HEK293 (cell line): ENCODE measurements around the gene RBFOX1.

Source experiments
- SP2 ChIP-seq: fragments of 450-650 bp; formaldehyde crosslinking; IDR thresholded peaks from 2 replicates; pipeline ENCODE4 v1.5.1; 2016; ENCODE audit warnings: missing biosample characterization, missing genetic modification characterization
- TCF7L2 ChIP-seq: IDR thresholded peaks from 2 replicates; pipeline ENCODE4 v1.6.1; 2011; ENCODE audit warnings: low read depth, mild to moderate bottlenecking, inconsistent platforms, low read length, moderate library complexity, borderline replicate concordance
- ZBTB1 ChIP-seq: fragments of 450-650 bp; formaldehyde crosslinking; IDR thresholded peaks from 2 replicates; pipeline ENCODE4 v1.5.1; 2016; ENCODE audit warnings: missing biosample characterization, missing genetic modification characterization
- ZNF10 ChIP-seq: fragments of 450-650 bp; formaldehyde crosslinking; IDR thresholded peaks from 2 replicates; pipeline ENCODE4 v1.5.1; 2017; ENCODE audit warnings: missing biosample characterization, missing genetic modification characterization
- ZNF302 ChIP-seq: fragments of 450-650 bp; formaldehyde crosslinking; IDR thresholded peaks from 2 replicates; pipeline ENCODE4 v1.5.1; 2016; ENCODE audit warnings: missing biosample characterization, missing genetic modification characterization, low read depth
- ZNF391 ChIP-seq: fragments of 450-650 bp; formaldehyde crosslinking; IDR thresholded peaks from 2 replicates; pipeline ENCODE4 v1.5.1; 2016; ENCODE audit warnings: low read depth, missing biosample characterization, missing genetic modification characterization, borderline replicate concordance
- ZNF529 ChIP-seq: fragments of 450-650 bp; formaldehyde crosslinking; IDR thresholded peaks from 2 replicates; pipeline ENCODE4 v1.5.1; 2017; ENCODE audit warnings: missing genetic modification characterization, missing biosample characterization; ENCODE audit not compliant: insufficient replicate concordance
- ZNF629 ChIP-seq: fragments of 450-650 bp; formaldehyde crosslinking; IDR thresholded peaks from 2 replicates; pipeline ENCODE4 v1.5.1; 2017; ENCODE audit warnings: missing biosample characterization, missing genetic modification characterization
- ZNF747 ChIP-seq: fragments of 450-650 bp; formaldehyde crosslinking; IDR thresholded peaks from 2 replicates; pipeline ENCODE4 v1.5.1; 2016; ENCODE audit warnings: missing biosample characterization, missing genetic modification characterization
- ZNF776 ChIP-seq: fragments of 450-650 bp; formaldehyde crosslinking; IDR thresholded peaks from 2 replicates; pipeline ENCODE4 v1.5.0; 2017; ENCODE audit warnings: missing biosample characterization, missing genetic modification characterization, borderline replicate concordance
- TF ChIP-seq, protein P1 (sequence below): fragments of 450-650 bp; formaldehyde crosslinking; IDR thresholded peaks from 2 replicates; pipeline ENCODE4 v1.5.1; 2017; ENCODE audit warnings: missing biosample characterization, missing genetic modification characterization
- TF ChIP-seq, protein P2 (sequence below): fragments of 450-650 bp; formaldehyde crosslinking; IDR thresholded peaks from 2 replicates; pipeline ENCODE4 v1.5.1; 2016; ENCODE audit warnings: missing biosample characterization, missing genetic modification characterization
- TF ChIP-seq, protein P3 (sequence below): fragments of 450-650 bp; formaldehyde crosslinking; IDR thresholded peaks from 2 replicates; pipeline ENCODE4 v1.5.1; 2017; ENCODE audit warnings: missing biosample characterization, missing genetic modification characterization

DNA sequence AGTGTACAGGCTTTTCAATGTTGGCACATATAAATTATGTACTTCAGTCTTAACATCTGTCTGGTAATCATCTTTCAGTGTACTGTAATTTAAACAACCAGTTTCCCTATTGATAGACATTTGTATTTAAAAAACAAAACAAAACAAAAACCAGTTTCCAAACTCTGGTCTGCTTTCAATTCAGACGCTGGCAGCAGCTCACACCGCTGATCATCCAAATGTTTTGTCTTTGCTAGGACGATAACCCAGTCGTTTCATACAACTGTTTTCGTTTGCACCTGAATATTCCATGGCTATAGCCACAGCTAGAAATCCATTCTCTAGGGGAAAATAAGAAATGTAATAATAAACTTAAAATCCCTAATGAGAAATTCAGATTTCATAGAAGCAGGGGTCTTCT, 47.8 kb downstream of the RBFOX1 start:
- TF ChIP-seq ZNF10 (tag by site-specific recombination) (no peak), ZNF747 (tag by site-specific recombination) (no peak), SP2 (tag by site-specific recombination) (no peak), ZBTB1 (tag by site-specific recombination) (no peak), ZNF776 (tag by site-specific recombination) (no peak), ZNF302 (no peak), ZNF529 (tag by site-specific recombination) (no peak), ZNF629 (tag by site-specific recombination) (no peak), ZNF391 (tag by site-specific recombination) (no peak), TCF7L2 (no peak)
- TF ChIP-seq, protein P1, sequence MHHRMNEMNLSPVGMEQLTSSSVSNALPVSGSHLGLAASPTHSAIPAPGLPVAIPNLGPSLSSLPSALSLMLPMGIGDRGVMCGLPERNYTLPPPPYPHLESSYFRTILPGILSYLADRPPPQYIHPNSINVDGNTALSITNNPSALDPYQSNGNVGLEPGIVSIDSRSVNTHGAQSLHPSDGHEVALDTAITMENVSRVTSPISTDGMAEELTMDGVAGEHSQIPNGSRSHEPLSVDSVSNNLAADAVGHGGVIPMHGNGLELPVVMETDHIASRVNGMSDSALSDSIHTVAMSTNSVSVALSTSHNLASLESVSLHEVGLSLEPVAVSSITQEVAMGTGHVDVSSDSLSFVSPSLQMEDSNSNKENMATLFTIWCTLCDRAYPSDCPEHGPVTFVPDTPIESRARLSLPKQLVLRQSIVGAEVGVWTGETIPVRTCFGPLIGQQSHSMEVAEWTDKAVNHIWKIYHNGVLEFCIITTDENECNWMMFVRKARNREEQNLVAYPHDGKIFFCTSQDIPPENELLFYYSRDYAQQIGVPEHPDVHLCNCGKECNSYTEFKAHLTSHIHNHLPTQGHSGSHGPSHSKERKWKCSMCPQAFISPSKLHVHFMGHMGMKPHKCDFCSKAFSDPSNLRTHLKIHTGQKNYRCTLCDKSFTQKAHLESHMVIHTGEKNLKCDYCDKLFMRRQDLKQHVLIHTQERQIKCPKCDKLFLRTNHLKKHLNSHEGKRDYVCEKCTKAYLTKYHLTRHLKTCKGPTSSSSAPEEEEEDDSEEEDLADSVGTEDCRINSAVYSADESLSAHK, result no peak
- TF ChIP-seq, protein P2, sequence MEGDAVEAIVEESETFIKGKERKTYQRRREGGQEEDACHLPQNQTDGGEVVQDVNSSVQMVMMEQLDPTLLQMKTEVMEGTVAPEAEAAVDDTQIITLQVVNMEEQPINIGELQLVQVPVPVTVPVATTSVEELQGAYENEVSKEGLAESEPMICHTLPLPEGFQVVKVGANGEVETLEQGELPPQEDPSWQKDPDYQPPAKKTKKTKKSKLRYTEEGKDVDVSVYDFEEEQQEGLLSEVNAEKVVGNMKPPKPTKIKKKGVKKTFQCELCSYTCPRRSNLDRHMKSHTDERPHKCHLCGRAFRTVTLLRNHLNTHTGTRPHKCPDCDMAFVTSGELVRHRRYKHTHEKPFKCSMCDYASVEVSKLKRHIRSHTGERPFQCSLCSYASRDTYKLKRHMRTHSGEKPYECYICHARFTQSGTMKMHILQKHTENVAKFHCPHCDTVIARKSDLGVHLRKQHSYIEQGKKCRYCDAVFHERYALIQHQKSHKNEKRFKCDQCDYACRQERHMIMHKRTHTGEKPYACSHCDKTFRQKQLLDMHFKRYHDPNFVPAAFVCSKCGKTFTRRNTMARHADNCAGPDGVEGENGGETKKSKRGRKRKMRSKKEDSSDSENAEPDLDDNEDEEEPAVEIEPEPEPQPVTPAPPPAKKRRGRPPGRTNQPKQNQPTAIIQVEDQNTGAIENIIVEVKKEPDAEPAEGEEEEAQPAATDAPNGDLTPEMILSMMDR, result no peak
- TF ChIP-seq, protein P3, sequence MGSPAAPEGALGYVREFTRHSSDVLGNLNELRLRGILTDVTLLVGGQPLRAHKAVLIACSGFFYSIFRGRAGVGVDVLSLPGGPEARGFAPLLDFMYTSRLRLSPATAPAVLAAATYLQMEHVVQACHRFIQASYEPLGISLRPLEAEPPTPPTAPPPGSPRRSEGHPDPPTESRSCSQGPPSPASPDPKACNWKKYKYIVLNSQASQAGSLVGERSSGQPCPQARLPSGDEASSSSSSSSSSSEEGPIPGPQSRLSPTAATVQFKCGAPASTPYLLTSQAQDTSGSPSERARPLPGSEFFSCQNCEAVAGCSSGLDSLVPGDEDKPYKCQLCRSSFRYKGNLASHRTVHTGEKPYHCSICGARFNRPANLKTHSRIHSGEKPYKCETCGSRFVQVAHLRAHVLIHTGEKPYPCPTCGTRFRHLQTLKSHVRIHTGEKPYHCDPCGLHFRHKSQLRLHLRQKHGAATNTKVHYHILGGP (tag by site-specific recombination), result no peak
